NB4 (cell line): Measurements from ENCODE around the gene RNF14.
"Not testable (repeated sequence)": the region's sequence is repeated elsewhere in the genome, so short reads cannot be mapped to it uniquely, and the experiment has no call there.

Source experiments
- CTCF ChIP-seq: IDR thresholded peaks from one replicate; pipeline ENCODE4 v1.5.1; 2012; ENCODE audit warnings: low read depth, low read length
- MAX ChIP-seq: IDR thresholded peaks from 2 replicates; pipeline ENCODE4 v1.6.1; 2011; ENCODE audit warnings: low read depth, low read length
- POLR2A ChIP-seq: IDR thresholded peaks from 2 replicates; pipeline ENCODE4 v1.6.1; 2011; ENCODE audit warnings: mild to moderate bottlenecking; ENCODE audit not compliant: insufficient read length; ENCODE audit errors: extremely low read depth

- not testable (repeated sequence) for TF ChIP-seq CTCF, POLR2A, MAX
Observed at GRCh38 chr5:142033632-142034567, 65.0 kb downstream of the RNF14 start.
